ENCODE measurements around the gene NOS3.

The NOS3 gene

GRCh38 chr7:151062399-151063211, 71.8 kb downstream of the NOS3 start:
- peaks cover 3 to 56% of the 10 kb centered on the region in 2 experiments; a peak in 2 of 3 replicates for H3K36me3 ChIP-seq (ENCODE audit: control insufficient read depth in 2 of 2, insufficient read depth in 1 of 2, low read length in 2 of 2)
- POLR2A ChIA-PET, result interaction anchor here (0.9 to 2.3 kb wide), 11 partner anchors 8 to 53 kb away, joined by 3 to 22 read pairs (median 6); partner anchors contain the start of genes ABCB8 and FASTK

DNA sequence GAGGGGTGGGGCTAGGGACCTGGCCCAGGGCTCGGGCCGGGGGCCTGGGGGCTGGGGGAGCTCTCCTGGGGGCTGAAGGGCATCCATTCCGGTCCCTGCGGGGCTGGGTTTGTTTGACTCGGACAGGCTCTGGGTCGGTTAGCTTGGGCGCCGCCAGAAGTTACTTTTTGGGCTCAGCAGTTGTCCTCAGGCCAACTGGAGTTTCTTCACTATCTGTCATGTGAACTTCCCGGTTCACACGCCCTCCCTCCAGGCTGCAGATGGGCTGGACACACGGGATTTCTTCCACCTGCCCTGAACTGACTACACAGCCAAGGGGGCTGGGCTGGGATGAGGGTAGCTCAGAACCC, 72.4 kb downstream of the NOS3 start:
- Histone ChIP-seq H3K4me1 (ENCODE audit: control insufficient read depth, insufficient read depth, low read length) (no peaks in the 10 kb centered on the region; the same call in 1 of the 2 replicates), H3K9me3 (ENCODE audit: control insufficient read depth, insufficient read depth, low read depth, low read length) (no peaks in the 10 kb centered on the region), H3K4me3 (ENCODE audit: low read depth, low read length) (no peak overlapping the region), H3K36me3 (ENCODE audit: control insufficient read depth in 2 of 2, insufficient read depth in 1 of 2, low read length in 2 of 2) (peaks cover 3 to 62% of the 10 kb centered on the region in 2 experiments), H3K27ac (ENCODE audit: extremely low read depth, low read depth, low read length) (no peak overlapping the region)
- POLR2A ChIA-PET, result interaction anchor here (0.9 to 2.3 kb wide), 10 partner anchors 8 to 53 kb away, joined by 3 to 22 read pairs (median 5); partner anchors contain the start of genes ABCB8 and FASTK
- CTCF ChIA-PET, result interaction anchor here (0.7 to 2.3 kb wide), 6 partner anchors 15 to 48 kb away, joined by 3 to 14 read pairs (median 4); partner anchors contain the start of genes ABCB8 and FASTK
- TF ChIP-seq ZSCAN18 (tag by site-specific recombination; IDR thresholded peaks at IDR 0.05) (no peak), PRDM10 (tag by site-specific recombination; IDR thresholded peaks at IDR 0.05) (no peak), INSM2 (tag by site-specific recombination; IDR thresholded peaks at IDR 0.05) (no peak), ZNF2 (tag by site-specific recombination; IDR thresholded peaks at IDR 0.05) (no peak), ZNF433 (tag by site-specific recombination; IDR thresholded peaks at IDR 0.05; ENCODE audit: low read depth) (no peak), ZFHX2 (tag by site-specific recombination; conservative IDR thresholded peaks at IDR 0.05) (no peak), ZNF398 (tag by site-specific recombination; IDR thresholded peaks at IDR 0.05) (no peak), PRDM1 (tag by site-specific recombination; IDR thresholded peaks at IDR 0.05) (no peak), ZNF530 (tag by site-specific recombination; IDR thresholded peaks at IDR 0.05; ENCODE audit: low read depth) (no peak), ZNF426 (tag by site-specific recombination; IDR thresholded peaks at IDR 0.05) (no peak)

More at GRCh38 chr7:151062399-151063211, 71.8 kb downstream of the NOS3 start:
- Histone ChIP-seq H3K4me3 (ENCODE audit: low read depth, low read length) (no peak overlapping the region; the same call in 1 of the 2 replicates), H3K4me1 (ENCODE audit: control insufficient read depth, insufficient read depth, low read length) (no peaks in the 10 kb centered on the region; the same call in 1 of the 2 replicates), H3K9me3 (ENCODE audit: control insufficient read depth, insufficient read depth, low read depth, low read length) (no peaks in the 10 kb centered on the region), H3K27ac (ENCODE audit: extremely low read depth, low read depth, low read length) (no peak overlapping the region)
- TF ChIP-seq ZNF670 (tag by site-specific recombination; IDR thresholded peaks at IDR 0.05; ENCODE audit: low read depth), result no peak
- TF ChIP-seq BCL11B (tag by site-specific recombination; IDR thresholded peaks at IDR 0.05; ENCODE audit: low read depth), result 0 out of 2 replicates have a peak, but pooled peaks have one; percentile 16
- 0 out of 2 replicates have a peak, but pooled peaks have one; percentile 10 for TF ChIP-seq SP2 (tag by site-specific recombination; IDR thresholded peaks at IDR 0.05)
- TF ChIP-seq PATZ1 (tag by site-specific recombination; IDR thresholded peaks at IDR 0.05), result peak; percentile 31
- TF ChIP-seq ZNF140 (tag by site-specific recombination; IDR thresholded peaks at IDR 0.05), result no peak
- TF ChIP-seq KLF9 (tag by site-specific recombination; IDR thresholded peaks at IDR 0.05; ENCODE audit: low read depth), result peak; percentile 36; the same call in 1 of the 2 replicates
- CTCF ChIA-PET, result interaction anchor here (0.7 to 2.3 kb wide), 7 partner anchors 16 to 52 kb away, joined by 3 to 14 read pairs (median 4); partner anchors contain the start of genes ABCB8 and FASTK

Measured in HEK293 (cell line).